G401 (cell line): ENCODE results near the gene ZFYVE21. TPM values are rescaled to one million over a fixed set of nuclear protein-coding genes. Genes with fewer than 3 reads are reported as not detected.

ENCODE experiments used
- DNase-seq: peaks from one replicate; pipeline ENCODE4 v3.0.0-alpha.2; 2015; ENCODE audit warnings: low spot score
- in situ Hi-C: cut with HindIII; loops from 2 replicates; pipeline ENCODE4 v1.10.0; 2016; ENCODE audit warnings: low sequenced_read_pairs, mixed read lengths
- total RNA-seq: library from RNA; depleted of rRNA; stranded (reverse); fragments of >200 nt; shearing (Covaris generic); gene quantifications from 2 replicates; pipeline ENCODE4 v1.2.3, GENCODE V29; 2014

The ZFYVE21 gene
- total RNA-seq, 1 experiment from 2014 or later, result 18.1 TPM

GRCh38 chr14:103702497-103703432 is 12.8 kb upstream of the ZFYVE21 start:
- in situ Hi-C loops, result no loop called here
- peak; percentile 93 for DNase-seq

DNA sequence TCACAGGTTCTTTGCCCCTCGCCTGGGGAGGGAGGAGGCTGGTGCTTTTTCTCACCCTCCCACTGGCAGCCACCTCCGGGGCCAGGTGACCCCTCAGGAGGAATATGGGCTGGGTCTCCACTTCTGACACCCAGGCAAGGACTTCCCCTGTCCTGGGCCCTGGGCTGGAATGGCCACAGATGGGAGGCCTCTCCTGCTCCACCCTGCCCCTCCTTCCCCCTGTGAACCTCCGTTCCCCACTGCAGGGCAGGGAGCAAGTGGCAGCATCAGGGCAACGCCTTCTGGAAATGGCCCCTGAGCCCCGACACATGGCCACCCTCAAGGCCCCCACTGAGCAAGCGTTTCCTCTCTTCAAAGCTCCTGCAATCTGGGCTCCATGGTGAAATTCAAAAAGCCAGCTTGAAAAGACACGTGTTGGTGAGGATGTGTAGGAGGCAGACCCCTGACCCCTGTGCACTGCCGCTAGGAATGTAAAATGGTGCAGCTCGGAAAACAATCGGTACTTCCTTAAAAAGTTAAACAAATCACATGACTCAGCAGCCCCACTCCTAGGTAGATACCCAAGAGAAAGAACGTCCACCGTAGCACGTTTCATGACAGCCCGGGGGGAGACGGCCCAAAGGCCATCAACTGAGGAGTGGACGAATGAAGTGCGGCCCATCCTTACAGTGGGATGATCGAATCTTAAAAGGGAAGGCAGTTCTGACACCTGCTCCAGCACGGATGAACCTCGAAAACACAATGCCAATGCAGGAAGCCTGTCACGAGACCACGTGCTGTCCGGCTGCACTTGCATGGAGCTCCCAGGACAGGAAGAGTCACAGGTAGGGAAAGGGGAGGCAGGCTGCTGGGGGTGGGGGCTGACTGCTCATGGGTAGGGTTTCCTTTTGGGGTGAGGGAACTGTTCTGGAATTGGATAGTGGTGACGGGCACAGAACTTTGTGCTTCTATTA is 11.9 kb upstream of the ZFYVE21 start:
- no peak for DNase-seq
- in situ Hi-C loops, result no loop called here

DNA sequence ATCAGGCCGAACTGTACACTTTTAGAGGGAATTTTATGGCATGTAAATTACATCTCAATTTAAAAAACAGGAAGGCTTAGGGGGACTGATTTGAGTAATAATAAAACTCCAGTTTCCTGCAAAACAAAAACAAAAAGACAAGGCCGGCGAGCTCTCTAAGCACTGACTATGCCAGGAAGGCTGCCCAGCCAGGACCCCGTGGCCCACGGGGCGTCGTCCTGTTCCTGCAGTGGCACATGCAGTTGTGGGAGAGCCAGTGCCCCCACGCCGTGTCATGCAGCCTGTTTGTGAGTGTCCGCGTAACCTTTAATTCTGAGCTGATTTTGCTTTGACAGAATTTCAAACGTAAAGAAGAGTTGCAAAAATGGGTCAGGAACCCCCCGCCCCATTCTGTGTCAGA is 10.9 kb upstream of the ZFYVE21 start:
- no peak for DNase-seq
- in situ Hi-C loops, result no loop called here

- DNase-seq, result no peak
- in situ Hi-C loops, result no loop called here
These were observed 10.5 kb upstream of the ZFYVE21 start for GRCh38 chr14:103705118-103705503.

- no peak for DNase-seq
- in situ Hi-C loops, result no loop called here
These were observed 9.9 kb upstream of the ZFYVE21 start for GRCh38 chr14:103705504-103706284.

DNA sequence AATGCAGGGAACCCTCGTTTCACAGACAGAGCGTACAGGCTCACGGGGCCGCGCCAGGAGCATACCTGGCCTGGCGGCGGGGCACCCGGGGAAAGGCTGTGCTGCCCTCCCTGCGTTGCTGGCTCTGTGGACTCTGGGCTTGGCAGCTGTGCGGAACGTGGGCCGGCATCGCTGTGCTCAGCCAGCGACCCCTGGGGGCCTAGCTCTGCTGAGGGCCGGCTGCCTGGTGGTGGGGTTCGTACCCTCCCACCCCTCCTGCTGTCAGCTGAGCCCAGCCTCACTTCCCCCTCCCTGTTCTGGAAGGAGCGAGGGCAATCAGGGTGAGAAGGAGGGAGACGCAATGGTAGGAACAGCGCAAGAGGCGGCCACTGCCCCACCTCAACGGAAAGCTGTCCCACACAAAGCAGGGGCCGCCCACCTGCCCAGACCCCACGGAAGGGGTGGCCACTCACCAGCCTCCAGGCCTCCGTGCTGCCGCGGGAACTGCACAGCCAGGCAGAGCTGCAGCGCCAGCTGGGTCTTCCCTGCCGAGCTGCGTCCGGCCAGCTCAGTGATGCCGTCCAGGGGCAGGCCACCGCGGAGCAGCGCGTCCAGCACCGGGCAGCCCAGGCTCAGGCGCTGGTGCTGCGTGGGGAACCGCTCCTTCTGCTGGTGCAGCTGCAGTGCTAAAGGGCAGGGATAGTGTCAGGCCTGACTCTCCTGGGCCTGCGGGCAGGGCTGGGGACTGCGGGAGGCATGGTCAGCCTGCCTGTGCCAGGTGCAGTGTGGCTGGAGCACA is 8.9 kb upstream of the ZFYVE21 start:
- in situ Hi-C loops, result no loop called here
- no peak for DNase-seq

- in situ Hi-C loops, result no loop called here
- no peak for DNase-seq
These were observed 8.0 kb upstream of the ZFYVE21 start for GRCh38 chr14:103707329-103708263.

DNA sequence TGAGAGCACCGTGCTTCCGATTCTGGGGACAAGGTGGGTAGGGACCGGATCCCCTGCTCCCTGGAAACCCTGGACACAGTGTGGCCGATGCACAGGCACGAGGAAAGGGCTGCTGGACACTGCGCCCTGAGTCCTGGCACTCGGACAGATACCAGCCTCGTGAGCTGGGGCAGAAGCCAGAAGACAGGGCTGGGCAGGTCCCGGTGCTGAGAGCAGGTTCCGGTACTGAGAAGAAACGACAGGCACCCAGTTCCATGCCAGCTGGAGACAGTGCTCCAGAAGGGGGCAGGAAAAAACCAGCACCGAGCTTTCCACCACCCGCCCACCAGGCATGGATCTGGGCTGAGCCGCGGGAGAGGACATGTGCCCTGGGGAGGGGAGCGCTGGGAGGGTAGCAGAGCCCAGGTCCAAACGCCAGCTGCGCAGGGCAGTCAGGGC is 6.8 kb upstream of the ZFYVE21 start:
- DNase-seq, result peak; percentile 87
- in situ Hi-C loops, result no loop called here

DNA sequence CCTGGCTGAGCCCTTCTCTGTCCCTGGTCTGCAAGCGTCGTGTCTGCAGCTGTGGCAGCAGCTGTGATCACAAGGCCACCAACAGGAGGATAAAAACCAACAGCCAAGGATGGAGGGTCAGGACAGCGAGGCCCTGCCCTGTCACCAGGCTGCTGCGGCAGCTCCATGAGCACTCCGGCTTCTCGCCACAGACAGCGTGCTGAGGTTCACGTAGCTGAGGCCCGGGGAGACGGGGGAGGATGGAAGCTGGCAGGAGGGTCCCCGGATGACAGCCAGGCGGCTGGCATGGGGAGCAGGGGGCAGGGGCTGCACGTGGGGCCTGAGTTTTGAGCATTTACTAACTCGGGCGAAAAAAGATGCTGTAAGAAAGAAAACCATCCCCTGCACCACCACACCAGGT is 5.8 kb upstream of the ZFYVE21 start:
- DNase-seq, result no peak
- in situ Hi-C loops, result no loop called here

GRCh38 chr14:103710771-103711377 is 4.7 kb upstream of the ZFYVE21 start:
- in situ Hi-C loops, result no loop called here

GRCh38 chr14:103711516-103712431 is 3.8 kb upstream of the ZFYVE21 start:
- DNase-seq, result peak; percentile 86
- in situ Hi-C loops, result no loop called here

More at GRCh38 chr14:103710771-103711377, 4.7 kb upstream of the ZFYVE21 start:
- no peak for DNase-seq

- in situ Hi-C loops, result no loop called here
- DNase-seq, result peak; percentile 60
These were observed 2.9 kb upstream of the ZFYVE21 start for GRCh38 chr14:103712633-103713247.

GRCh38 chr14:103713304-103714062 is 2.1 kb upstream of the ZFYVE21 start:
- DNase-seq, result no peak
- in situ Hi-C loops, result no loop called here

GRCh38 chr14:103714063-103714724 is 1.4 kb upstream of the ZFYVE21 start:
- in situ Hi-C loops, result no loop called here
- DNase-seq, result no peak
